Mesothelial cell of epicardium (in vitro differentiated cells): Measurements from ENCODE around the gene RASL12. TPM values are rescaled to one million over a fixed set of nuclear protein-coding genes. Genes with fewer than 3 reads are reported as not detected.
"Not testable (repeated sequence)": the region's sequence is repeated elsewhere in the genome, so short reads cannot be mapped to it uniquely, and the experiment has no call there.

Experiments
- DNase-seq, 2 experiments: peaks; one replicate each; pipeline ENCODE4 v3.0.0; 2021; ENCODE audit warnings: low spot score in 2 of 2; ENCODE audit not compliant: unreplicated experiment in 2 of 2
- H3K27ac Mint-ChIP-seq: 2 replicates; pipeline ENCODE4 v1.8.0; 2021; ENCODE audit warnings: mixed read lengths
- H3K27me3 Mint-ChIP-seq: 2 replicates; pipeline ENCODE4 v1.8.0; 2021; ENCODE audit warnings: low read depth, mixed read lengths
- H3K36me3 Mint-ChIP-seq: 2 replicates; pipeline ENCODE4 v1.8.0; 2021; ENCODE audit warnings: mixed read lengths
- H3K4me1 Mint-ChIP-seq: 2 replicates; pipeline ENCODE4 v1.8.0; 2021; ENCODE audit warnings: mixed read lengths
- H3K4me3 Mint-ChIP-seq: 2 replicates; pipeline ENCODE4 v1.8.0; 2021; ENCODE audit warnings: mild to moderate bottlenecking, moderate library complexity, mixed read lengths
- H3K9me3 Mint-ChIP-seq: 2 replicates; pipeline ENCODE4 v1.8.0; 2021; ENCODE audit warnings: mixed read lengths
- total RNA-seq: library from RNA; stranded (reverse); gene quantifications from 3 replicates; pipeline ENCODE4 v1.2.1, GENCODE V29; 2021
- TF ChIP-seq, protein P1 (sequence below): fragments of 200-600 bp; sonication (generic); IDR thresholded peaks from one replicate; pipeline ENCODE4 v1.5.0; 2021; ENCODE audit warnings: antibody characterized with exemption; ENCODE audit not compliant: unreplicated experiment

The RASL12 gene
- total RNA-seq, 1 donor from 2014 or later, result 11.7 TPM

DNA sequence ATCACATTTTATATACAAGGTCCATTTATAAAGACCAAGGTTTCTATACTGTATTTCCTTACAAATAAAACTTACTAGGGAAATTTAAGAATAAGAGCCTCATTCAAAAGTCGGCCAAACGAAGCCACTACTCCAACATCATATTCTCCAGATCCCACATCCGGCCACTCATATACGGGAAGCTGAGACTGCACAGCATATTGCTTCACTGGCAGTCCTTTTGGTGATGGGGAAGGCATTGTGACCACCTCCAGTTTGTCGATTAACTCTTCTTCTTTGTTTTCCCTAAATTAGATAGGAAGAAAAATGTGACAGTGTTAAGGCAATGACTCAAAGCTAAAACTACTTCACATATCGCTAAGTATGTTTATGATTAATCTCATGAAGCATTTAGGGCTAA, 41.0 kb downstream of the RASL12 start:
- no peak overlapping the region for H3K27ac Mint-ChIP-seq
- no peaks in the 10 kb centered on the region for H3K9me3 Mint-ChIP-seq
- peaks cover 16% of the 10 kb centered on the region for H3K36me3 Mint-ChIP-seq
- peaks cover 4% of the 10 kb centered on the region for H3K27me3 Mint-ChIP-seq
- H3K4me3 Mint-ChIP-seq, result no peak overlapping the region
- no peak for DNase-seq
- TF ChIP-seq, protein P1, sequence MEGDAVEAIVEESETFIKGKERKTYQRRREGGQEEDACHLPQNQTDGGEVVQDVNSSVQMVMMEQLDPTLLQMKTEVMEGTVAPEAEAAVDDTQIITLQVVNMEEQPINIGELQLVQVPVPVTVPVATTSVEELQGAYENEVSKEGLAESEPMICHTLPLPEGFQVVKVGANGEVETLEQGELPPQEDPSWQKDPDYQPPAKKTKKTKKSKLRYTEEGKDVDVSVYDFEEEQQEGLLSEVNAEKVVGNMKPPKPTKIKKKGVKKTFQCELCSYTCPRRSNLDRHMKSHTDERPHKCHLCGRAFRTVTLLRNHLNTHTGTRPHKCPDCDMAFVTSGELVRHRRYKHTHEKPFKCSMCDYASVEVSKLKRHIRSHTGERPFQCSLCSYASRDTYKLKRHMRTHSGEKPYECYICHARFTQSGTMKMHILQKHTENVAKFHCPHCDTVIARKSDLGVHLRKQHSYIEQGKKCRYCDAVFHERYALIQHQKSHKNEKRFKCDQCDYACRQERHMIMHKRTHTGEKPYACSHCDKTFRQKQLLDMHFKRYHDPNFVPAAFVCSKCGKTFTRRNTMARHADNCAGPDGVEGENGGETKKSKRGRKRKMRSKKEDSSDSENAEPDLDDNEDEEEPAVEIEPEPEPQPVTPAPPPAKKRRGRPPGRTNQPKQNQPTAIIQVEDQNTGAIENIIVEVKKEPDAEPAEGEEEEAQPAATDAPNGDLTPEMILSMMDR, result no peak
- H3K4me1 Mint-ChIP-seq, result peaks cover 8% of the 10 kb centered on the region

GRCh38 chr15:65021488-65021887, 46.3 kb downstream of the RASL12 start:
- no peaks in the 10 kb centered on the region for H3K27me3 Mint-ChIP-seq
- H3K9me3 Mint-ChIP-seq, result no peaks in the 10 kb centered on the region
- DNase-seq, result no peak
- H3K4me1 Mint-ChIP-seq, result no peaks in the 10 kb centered on the region
- no peak overlapping the region for H3K4me3 Mint-ChIP-seq
- peaks cover 32% of the 10 kb centered on the region for H3K36me3 Mint-ChIP-seq
- TF ChIP-seq, protein P1, result no peak
- no peak overlapping the region for H3K27ac Mint-ChIP-seq

DNA sequence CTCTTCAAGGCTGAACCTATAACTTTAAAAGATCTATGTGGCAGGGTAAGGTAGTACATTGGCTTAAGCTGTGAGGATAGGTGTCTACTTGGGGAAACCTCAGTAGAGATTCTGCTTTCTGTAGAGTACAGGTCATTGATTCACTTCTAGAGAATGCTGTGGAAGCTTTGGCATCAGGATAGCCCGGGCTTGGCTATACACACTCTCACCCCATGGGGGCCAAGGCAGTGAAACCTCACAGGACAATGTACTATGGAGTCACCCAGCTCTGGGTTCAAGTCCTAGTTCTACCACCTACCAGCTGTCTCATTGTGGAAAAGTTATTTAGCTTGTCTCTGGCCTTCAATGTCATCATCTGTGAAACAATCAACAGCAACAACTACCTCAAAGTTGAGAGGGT, 47.4 kb downstream of the RASL12 start:
- no peak overlapping the region for H3K4me3 Mint-ChIP-seq
- TF ChIP-seq, protein P1, result no peak
- H3K36me3 Mint-ChIP-seq, result peaks cover 34% of the 10 kb centered on the region
- no peak overlapping the region for H3K27ac Mint-ChIP-seq
- DNase-seq, result no peak
- H3K27me3 Mint-ChIP-seq, result no peaks in the 10 kb centered on the region
- no peaks in the 10 kb centered on the region for H3K9me3 Mint-ChIP-seq
- H3K4me1 Mint-ChIP-seq, result no peaks in the 10 kb centered on the region

- not testable (repeated sequence) for H3K27ac Mint-ChIP-seq, H3K27me3 Mint-ChIP-seq, H3K4me3 Mint-ChIP-seq, DNase-seq, H3K4me1 Mint-ChIP-seq
- Mint-ChIP-seq H3K9me3 (peaks cover 18% of the 10 kb centered on the region), H3K36me3 (peaks cover 45% of the 10 kb centered on the region)
These were observed 56.6 kb downstream of the RASL12 start for GRCh38 chr15:65011198-65011597.

GRCh38 chr15:65008983-65009382, 58.8 kb downstream of the RASL12 start:
- TF ChIP-seq, protein P1, result no peak
- DNase-seq, result no peak
- no peak overlapping the region for H3K4me3 Mint-ChIP-seq
- H3K4me1 Mint-ChIP-seq, result no peaks in the 10 kb centered on the region
- H3K9me3 Mint-ChIP-seq, result peaks cover 13% of the 10 kb centered on the region
- H3K36me3 Mint-ChIP-seq, result peaks cover 40% of the 10 kb centered on the region
- H3K27me3 Mint-ChIP-seq, result no peaks in the 10 kb centered on the region
- H3K27ac Mint-ChIP-seq, result no peak overlapping the region

DNA sequence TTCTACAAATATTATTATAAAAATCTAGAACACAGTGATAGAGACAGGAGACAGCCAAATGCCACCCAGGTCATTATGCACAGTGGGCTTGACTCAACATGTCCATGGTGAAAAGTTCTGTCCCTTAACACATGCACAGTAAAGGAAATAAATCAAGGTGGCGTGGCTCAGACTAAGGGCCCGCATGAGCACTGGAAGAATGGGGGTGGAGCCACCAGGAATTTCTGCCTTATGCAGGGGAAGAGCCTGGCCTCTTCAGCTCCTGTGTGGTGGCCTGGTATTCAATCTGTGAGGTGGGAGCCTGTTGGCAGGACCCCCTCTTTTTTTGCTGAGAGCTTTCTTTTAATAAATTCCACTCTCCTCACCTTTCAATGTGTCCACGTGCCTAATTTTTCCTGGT, 60.9 kb downstream of the RASL12 start:
- H3K27ac Mint-ChIP-seq, result no peak overlapping the region
- DNase-seq, result no peak
- H3K27me3 Mint-ChIP-seq, result no peaks in the 10 kb centered on the region
- H3K9me3 Mint-ChIP-seq, result no peaks in the 10 kb centered on the region
- H3K4me3 Mint-ChIP-seq, result no peak overlapping the region
- peaks cover 30% of the 10 kb centered on the region for H3K36me3 Mint-ChIP-seq
- H3K4me1 Mint-ChIP-seq, result no peaks in the 10 kb centered on the region
- TF ChIP-seq, protein P1, result no peak
